ENCODE measurements around the gene FGD4. TPM values are rescaled to one million over a fixed set of nuclear protein-coding genes. Genes with fewer than 3 reads are reported as not detected.

FGD4 gene
- total RNA-seq, 1 donor, result 55.6 TPM

DNA sequence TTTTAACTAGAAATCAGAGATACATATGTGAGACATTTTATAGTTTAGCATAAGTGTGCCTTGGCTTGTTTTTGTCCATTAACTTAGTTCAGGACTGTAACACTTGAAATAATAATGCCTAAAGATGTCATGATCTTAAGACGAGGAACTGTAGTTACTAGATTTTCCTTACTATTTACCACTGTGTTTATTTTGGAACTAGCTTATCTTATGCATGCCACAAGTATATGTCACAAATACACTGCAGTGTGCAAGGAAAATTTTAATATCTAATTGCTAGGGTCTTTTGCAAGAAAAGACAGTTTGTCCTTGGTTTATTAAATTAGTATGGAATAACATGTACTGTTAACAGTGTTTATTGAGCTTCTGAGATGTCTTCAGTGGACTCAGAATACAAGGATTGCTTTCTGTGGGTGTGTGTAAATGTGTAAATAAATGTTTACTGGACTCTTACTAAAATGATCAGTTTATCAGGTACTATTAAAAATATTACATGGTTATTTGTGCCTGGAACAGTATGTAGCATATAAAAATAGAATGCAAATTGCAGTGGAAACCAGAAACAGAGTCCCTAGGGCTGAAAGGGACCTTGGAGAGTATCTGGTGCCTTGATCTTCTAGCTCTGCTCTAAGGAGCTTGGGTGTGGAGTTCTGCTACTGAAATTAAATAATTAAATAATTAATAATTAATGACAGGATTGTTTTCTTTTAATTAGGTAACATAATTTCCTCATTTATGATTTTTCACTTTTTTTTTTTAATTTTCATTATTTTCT lies 58.1 kb downstream of the FGD4 start:
- H3K4me3 ChIP-seq (ENCODE audit: low read depth, low read length), result no peak overlapping the region
- DNase-seq (ENCODE audit: low read depth), result peak; percentile 54
- TF ChIP-seq, protein P1, sequence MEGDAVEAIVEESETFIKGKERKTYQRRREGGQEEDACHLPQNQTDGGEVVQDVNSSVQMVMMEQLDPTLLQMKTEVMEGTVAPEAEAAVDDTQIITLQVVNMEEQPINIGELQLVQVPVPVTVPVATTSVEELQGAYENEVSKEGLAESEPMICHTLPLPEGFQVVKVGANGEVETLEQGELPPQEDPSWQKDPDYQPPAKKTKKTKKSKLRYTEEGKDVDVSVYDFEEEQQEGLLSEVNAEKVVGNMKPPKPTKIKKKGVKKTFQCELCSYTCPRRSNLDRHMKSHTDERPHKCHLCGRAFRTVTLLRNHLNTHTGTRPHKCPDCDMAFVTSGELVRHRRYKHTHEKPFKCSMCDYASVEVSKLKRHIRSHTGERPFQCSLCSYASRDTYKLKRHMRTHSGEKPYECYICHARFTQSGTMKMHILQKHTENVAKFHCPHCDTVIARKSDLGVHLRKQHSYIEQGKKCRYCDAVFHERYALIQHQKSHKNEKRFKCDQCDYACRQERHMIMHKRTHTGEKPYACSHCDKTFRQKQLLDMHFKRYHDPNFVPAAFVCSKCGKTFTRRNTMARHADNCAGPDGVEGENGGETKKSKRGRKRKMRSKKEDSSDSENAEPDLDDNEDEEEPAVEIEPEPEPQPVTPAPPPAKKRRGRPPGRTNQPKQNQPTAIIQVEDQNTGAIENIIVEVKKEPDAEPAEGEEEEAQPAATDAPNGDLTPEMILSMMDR (IDR thresholded peaks at IDR 0.05; ENCODE audit: insufficient read depth, low read length), result no peak

DNA sequence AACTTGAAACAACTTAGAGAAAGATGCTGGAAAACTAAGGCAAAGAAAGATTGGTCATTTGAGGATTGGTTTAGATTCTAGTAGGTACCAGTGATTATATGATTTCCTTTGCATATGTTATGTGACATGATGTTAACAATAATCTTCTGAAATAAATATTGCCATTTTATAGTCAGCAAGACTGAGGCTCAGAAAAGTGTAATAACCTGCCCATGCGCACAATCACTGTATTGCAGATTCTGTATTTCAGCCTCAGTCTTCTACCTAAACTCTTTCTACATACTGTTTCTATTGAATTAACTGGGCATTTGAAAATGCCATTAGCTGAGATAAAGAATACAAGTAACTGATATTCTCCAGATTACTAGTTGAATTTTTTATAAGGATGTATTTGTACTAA lies 61.3 kb downstream of the FGD4 start:
- TF ChIP-seq, protein P1 (IDR thresholded peaks at IDR 0.05; ENCODE audit: insufficient read depth, low read length), result no peak
- no peak for DNase-seq (ENCODE audit: low read depth)
- H3K4me3 ChIP-seq (ENCODE audit: low read depth, low read length), result no peak overlapping the region

- no peak for DNase-seq (ENCODE audit: low read depth)
- TF ChIP-seq, protein P1 (IDR thresholded peaks at IDR 0.05; ENCODE audit: insufficient read depth, low read length), result no peak
Observed at GRCh38 chr12:32462908-32463307, 63.5 kb downstream of the FGD4 start.

DNA sequence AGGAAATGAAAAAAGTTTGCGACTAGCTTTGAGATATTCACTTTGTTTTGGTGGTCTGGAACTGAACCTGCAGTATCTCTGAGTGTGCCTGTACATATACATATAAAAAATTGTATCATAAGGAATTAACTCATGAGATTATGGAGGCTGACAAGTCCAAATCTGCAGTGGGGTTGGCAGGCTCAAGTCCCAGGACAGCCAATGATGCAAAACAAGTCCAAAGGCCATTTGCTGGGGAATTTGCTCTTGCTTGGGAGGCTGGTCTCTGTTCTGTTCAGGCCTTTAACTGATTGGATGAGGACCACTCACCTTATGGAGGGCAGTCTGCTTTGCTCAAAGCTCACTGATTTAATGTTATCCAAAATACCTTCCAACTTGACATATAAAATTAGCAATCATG lies 66.8 kb downstream of the FGD4 start:
- H3K4me3 ChIP-seq (ENCODE audit: low read depth, low read length), result no peak overlapping the region
- TF ChIP-seq, protein P1 (IDR thresholded peaks at IDR 0.05; ENCODE audit: insufficient read depth, low read length), result no peak
- no peak for DNase-seq (ENCODE audit: low read depth)

More at GRCh38 chr12:32462908-32463307, 63.5 kb downstream of the FGD4 start:
- no peak overlapping the region for H3K4me3 ChIP-seq (ENCODE audit: low read depth, low read length)

GRCh38 chr12:32466986-32467711 lies 67.8 kb downstream of the FGD4 start:
- no peak for DNase-seq (ENCODE audit: low read depth)
- no peak overlapping the region for H3K4me3 ChIP-seq (ENCODE audit: low read depth, low read length)
- TF ChIP-seq, protein P1 (IDR thresholded peaks at IDR 0.05; ENCODE audit: insufficient read depth, low read length), result no peak

DNA sequence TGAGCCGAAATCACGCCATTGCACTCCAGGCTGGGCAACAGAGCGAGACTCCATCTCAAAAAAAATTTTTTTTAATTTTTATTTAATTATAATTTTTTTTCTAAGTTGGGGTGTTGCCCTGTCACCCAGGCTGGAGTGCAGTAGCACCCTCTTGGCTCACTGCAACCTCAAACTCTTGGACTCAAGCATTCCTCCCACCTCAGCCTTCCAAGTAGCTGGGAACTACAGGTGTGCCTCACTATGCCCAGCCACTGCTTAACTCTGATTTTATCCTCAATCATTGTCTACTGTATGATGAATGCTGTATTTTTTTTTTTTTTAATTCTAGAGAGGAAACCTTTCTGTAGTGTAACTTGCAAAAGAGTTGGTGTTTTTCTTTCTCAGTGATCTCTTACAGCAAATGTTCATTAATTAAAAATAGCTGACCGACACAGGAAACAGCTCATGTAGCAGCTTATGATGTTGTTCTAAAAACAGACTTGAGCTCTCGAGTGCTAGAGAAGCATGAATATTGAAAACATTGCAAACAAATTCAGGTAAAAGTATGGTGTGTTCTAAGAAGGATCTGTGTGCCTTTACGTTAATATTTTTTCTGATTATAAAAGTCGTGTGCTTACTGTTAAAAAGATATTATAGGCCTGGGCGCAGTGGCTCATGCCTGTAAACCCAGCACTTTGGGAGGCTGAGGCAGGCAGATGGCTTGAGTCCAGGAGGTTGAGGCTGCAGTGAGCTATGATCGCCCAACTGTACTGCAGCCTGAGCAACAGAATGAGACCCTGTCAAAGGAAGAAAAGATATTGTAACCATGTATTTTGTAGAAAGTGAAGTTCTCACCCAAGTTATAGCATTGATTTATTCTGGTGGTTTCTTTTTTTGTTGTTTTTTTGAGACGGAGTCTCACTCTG lies 68.9 kb downstream of the FGD4 start:
- DNase-seq (ENCODE audit: low read depth), result no peak
- H3K4me3 ChIP-seq (ENCODE audit: low read depth, low read length), result no peak overlapping the region
- TF ChIP-seq, protein P1 (IDR thresholded peaks at IDR 0.05; ENCODE audit: insufficient read depth, low read length), result no peak

Measured in fibroblast of the aortic adventitia (primary cell).